KMS-11 (cell line): Measurements from ENCODE around the gene FBN1.

Source experiments
- H2AFZ ChIP-seq: fragments of 200-600 bp; sonication (generic); 2 replicates; pipeline ENCODE4 v1.6.1; 2016; ENCODE audit warnings: antibody characterized with exemption, mixed run types, low read depth
- H3K27ac ChIP-seq: fragments of 200-600 bp; sonication (generic); 2 replicates; pipeline ENCODE4 v1.6.1; 2016; ENCODE audit warnings: mild to moderate bottlenecking, mixed run types
- H3K27me3 ChIP-seq: fragments of 200-600 bp; sonication (generic); 2 replicates; pipeline ENCODE4 v1.6.1; 2017; ENCODE audit warnings: mild to moderate bottlenecking, low read depth, mixed run types, moderate library complexity; ENCODE audit not compliant: insufficient read depth
- H3K36me3 ChIP-seq: fragments of 200-600 bp; sonication (generic); 2 replicates; pipeline ENCODE4 v1.6.1; 2017; ENCODE audit warnings: mild to moderate bottlenecking, mixed run types; ENCODE audit not compliant: insufficient read depth
- H3K4me1 ChIP-seq: fragments of 200-600 bp; sonication (generic); 2 replicates; pipeline ENCODE4 v1.6.1; 2016; ENCODE audit warnings: mild to moderate bottlenecking, low read depth, mixed run types; ENCODE audit not compliant: poor library complexity, severe bottlenecking
- H3K4me2 ChIP-seq: fragments of 200-600 bp; sonication (generic); 2 replicates; pipeline ENCODE4 v1.7.0; 2016; ENCODE audit warnings: mild to moderate bottlenecking, mixed run types
- H3K4me3 ChIP-seq: fragments of 200-600 bp; sonication (generic); IDR thresholded peaks from 2 replicates; pipeline ENCODE4 v1.6.1; 2017; ENCODE audit warnings: low read depth, low read length, mixed read lengths; ENCODE audit not compliant: insufficient read depth
- H3K79me2 ChIP-seq: fragments of 200-600 bp; sonication (generic); 2 replicates; pipeline ENCODE4 v1.6.1; 2016; ENCODE audit warnings: low read depth, mixed run types; ENCODE audit not compliant: insufficient read depth
- H3K9ac ChIP-seq: fragments of 200-600 bp; sonication (generic); 2 replicates; pipeline ENCODE4 v1.6.1; 2016; ENCODE audit warnings: mild to moderate bottlenecking, mixed run types
- H4K20me1 ChIP-seq: fragments of 200-600 bp; sonication (generic); 2 replicates; pipeline ENCODE4 v1.6.1; 2016; ENCODE audit warnings: mild to moderate bottlenecking, mixed run types; ENCODE audit not compliant: insufficient read depth
- TF ChIP-seq, protein P1 (sequence below): fragments of 200-600 bp; sonication (generic); conservative IDR thresholded peaks from 2 replicates; pipeline ENCODE4 v1.6.1; 2017; ENCODE audit warnings: low read depth, mild to moderate bottlenecking, antibody characterized with exemption, low read length, moderate library complexity, mixed read lengths

Gene FBN1

DNA sequence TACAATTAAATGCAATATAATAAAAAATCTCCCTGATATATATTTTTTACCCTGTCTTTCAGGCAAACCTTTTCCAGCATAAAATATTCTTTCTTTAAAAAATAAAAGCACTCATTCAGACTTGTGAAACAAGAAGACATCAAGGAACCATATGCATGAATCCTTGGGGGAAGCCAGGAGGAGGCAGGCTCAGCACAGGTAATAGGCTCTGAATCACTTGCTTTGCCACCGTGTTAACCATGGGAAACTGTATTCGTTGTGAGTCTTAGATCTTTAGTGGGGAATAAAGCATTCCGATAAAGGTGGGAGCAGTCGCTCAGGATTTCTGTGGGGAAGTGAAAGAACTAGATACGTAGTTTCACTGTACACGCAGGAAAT is 42.4 kb downstream of the FBN1 start:
- no peaks in the 10 kb centered on the region for H3K27me3 ChIP-seq
- H2AFZ ChIP-seq: no peak overlapping the region
- H3K4me3 ChIP-seq: no peak overlapping the region
- no peak overlapping the region for H3K4me2 ChIP-seq
- no peaks in the 10 kb centered on the region for H3K36me3 ChIP-seq
- TF ChIP-seq, protein P1, sequence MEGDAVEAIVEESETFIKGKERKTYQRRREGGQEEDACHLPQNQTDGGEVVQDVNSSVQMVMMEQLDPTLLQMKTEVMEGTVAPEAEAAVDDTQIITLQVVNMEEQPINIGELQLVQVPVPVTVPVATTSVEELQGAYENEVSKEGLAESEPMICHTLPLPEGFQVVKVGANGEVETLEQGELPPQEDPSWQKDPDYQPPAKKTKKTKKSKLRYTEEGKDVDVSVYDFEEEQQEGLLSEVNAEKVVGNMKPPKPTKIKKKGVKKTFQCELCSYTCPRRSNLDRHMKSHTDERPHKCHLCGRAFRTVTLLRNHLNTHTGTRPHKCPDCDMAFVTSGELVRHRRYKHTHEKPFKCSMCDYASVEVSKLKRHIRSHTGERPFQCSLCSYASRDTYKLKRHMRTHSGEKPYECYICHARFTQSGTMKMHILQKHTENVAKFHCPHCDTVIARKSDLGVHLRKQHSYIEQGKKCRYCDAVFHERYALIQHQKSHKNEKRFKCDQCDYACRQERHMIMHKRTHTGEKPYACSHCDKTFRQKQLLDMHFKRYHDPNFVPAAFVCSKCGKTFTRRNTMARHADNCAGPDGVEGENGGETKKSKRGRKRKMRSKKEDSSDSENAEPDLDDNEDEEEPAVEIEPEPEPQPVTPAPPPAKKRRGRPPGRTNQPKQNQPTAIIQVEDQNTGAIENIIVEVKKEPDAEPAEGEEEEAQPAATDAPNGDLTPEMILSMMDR: no peak
- no peaks in the 10 kb centered on the region for H3K79me2 ChIP-seq
- H3K4me1 ChIP-seq: no peaks in the 10 kb centered on the region
- no peak overlapping the region for H3K27ac ChIP-seq
- H4K20me1 ChIP-seq: no peaks in the 10 kb centered on the region
- H3K9ac ChIP-seq: no peak overlapping the region

DNA sequence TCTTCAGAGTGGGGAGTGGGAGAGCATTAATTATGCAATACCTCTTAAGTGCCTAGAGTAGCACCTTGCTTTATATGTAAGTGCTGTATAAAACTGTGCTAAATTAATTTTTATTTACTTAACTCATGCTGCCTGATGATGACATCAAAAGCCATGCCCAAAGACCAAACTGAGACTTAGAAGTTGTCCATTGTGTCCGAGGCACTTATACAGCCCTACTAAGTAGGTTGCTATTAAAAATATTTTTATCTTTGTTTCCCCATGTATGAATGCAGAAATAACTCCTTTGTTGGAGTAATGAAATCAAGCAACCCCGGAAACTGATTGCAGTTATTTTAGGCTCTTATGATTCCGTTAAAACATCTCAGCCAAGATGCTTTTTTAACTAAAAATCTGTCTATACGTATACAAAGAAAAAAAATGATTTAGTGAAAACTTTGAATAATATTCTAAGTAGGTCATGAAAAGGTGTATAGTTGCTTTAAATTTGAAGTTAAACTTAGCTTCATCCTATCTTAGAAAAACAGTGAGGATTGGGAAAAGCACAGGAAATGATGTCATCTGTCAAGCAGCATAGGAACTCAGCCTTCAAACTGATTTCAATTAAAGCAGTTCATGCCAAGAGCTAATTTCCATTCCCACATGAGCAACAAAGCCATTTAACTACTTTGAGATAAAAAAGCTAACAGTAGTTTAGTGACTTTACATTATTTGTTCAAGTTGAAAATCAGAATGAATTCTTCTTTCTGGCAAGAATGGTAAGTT is 43.0 kb downstream of the FBN1 start:
- no peak overlapping the region for H3K4me2 ChIP-seq
- H3K36me3 ChIP-seq: no peaks in the 10 kb centered on the region
- no peaks in the 10 kb centered on the region for H3K79me2 ChIP-seq
- no peak overlapping the region for H3K27ac ChIP-seq
- no peaks in the 10 kb centered on the region for H3K4me1 ChIP-seq
- no peak overlapping the region for H2AFZ ChIP-seq
- no peak overlapping the region for H3K9ac ChIP-seq
- no peak overlapping the region for H3K4me3 ChIP-seq
- TF ChIP-seq, protein P1: no peak
- no peaks in the 10 kb centered on the region for H3K27me3 ChIP-seq
- H4K20me1 ChIP-seq: no peaks in the 10 kb centered on the region

DNA sequence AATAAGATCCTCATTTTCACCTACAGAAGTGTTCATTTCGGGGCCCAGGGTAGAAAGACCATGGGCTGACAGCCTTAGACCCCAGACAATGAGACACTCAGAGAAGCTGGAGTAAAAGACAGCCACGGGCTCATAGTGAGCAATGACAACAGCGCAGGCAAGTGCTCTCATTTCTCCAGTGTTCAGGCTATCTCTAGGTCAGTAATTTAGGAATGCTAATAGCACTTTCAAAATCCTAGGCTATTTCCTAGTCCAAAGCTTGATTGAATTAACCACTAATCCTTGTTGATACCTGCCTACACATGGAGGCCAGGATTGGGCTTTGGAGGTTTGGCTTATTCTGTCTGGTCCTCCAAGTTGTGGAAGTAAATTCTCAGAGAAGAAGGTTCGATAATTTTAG is 44.4 kb downstream of the FBN1 start:
- no peaks in the 10 kb centered on the region for H3K79me2 ChIP-seq
- TF ChIP-seq, protein P1: no peak
- H3K9ac ChIP-seq: no peak overlapping the region
- no peak overlapping the region for H3K4me3 ChIP-seq
- no peaks in the 10 kb centered on the region for H3K4me1 ChIP-seq
- no peaks in the 10 kb centered on the region for H3K36me3 ChIP-seq
- no peak overlapping the region for H3K4me2 ChIP-seq
- H3K27ac ChIP-seq: no peak overlapping the region
- H3K27me3 ChIP-seq: no peaks in the 10 kb centered on the region
- H4K20me1 ChIP-seq: no peaks in the 10 kb centered on the region
- H2AFZ ChIP-seq: no peak overlapping the region

DNA sequence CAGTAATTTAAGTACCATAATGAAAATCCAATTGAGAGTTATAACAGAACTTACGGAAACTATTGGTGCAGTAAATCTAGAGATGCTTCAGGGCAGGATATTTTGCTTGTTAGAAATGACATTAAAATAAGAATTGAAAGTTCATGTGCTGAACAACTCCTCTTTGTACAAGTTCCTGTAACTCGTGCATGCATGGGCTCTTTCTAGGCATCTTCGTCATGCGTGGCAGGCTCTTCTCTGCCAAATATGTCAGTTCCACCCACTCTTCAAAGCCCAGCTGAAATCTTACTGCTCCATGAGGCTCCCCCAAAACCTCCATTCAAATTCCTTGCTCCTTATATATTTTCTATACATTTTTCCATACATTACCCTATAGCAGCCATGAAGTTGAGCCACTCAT is 48.7 kb downstream of the FBN1 start:
- H3K9ac ChIP-seq: no peak overlapping the region

More for the DNA sequence above, 48.7 kb downstream of the FBN1 start:
- H3K36me3 ChIP-seq: no peaks in the 10 kb centered on the region
- H3K79me2 ChIP-seq: no peaks in the 10 kb centered on the region
- no peak overlapping the region for H3K27ac ChIP-seq
- no peak overlapping the region for H3K4me2 ChIP-seq
- H4K20me1 ChIP-seq: no peaks in the 10 kb centered on the region
- H2AFZ ChIP-seq: no peak overlapping the region
- no peak overlapping the region for H3K4me3 ChIP-seq
- no peaks in the 10 kb centered on the region for H3K27me3 ChIP-seq
- TF ChIP-seq, protein P1: no peak
- no peaks in the 10 kb centered on the region for H3K4me1 ChIP-seq
